Sigmoid colon (tissue), 7 donors: ENCODE results near the gene PMS1. TPM values are rescaled to one million over a fixed set of nuclear protein-coding genes. Genes with fewer than 3 reads are reported as not detected.

Experiments used
- DNase-seq: peaks from one replicate; pipeline ENCODE4 v3.0.0-alpha.2; 2019
- H3K27ac ChIP-seq, 4 donors: fragments of 200-600 bp; sonication (generic); one replicate each; pipeline ENCODE4 v1.5.1; 2016 to 2019; ENCODE audit warnings: mild to moderate bottlenecking in 1 of 4
- H3K27me3 ChIP-seq, 3 donors: fragments of 200-600 bp; sonication (generic); one replicate each; pipeline ENCODE4 v1.5.1; 2019; ENCODE audit warnings: mild to moderate bottlenecking in 1 of 3
- H3K36me3 ChIP-seq, 4 donors: fragments of 200-600 bp; sonication (generic); one replicate each; pipeline ENCODE4 v1.5.1; 2016 to 2019
- H3K4me1 ChIP-seq, 4 donors: fragments of 200-600 bp; sonication (generic); one replicate each; pipeline ENCODE4 v1.5.1; 2017 to 2019
- H3K4me3 ChIP-seq, 4 donors: fragments of 200-600 bp; sonication (generic); one replicate each; pipeline ENCODE4 v1.5.1; 2017 to 2019; ENCODE audit warnings: mild to moderate bottlenecking in 2 of 4, moderate library complexity in 1 of 4
- H3K9me3 ChIP-seq, 4 donors: fragments of 200-600 bp in 3 of 4; sonication (generic) in 3 of 4; one replicate each; pipeline versions ENCODE4 v1.5.1 to v1.6.1; 2013 to 2019
- CTCF ChIP-seq, 4 experiments: fragments of 450-650 bp in 3 of 4; fragments of 200-600 bp in 1 of 4; IDR thresholded peaks; one replicate each; pipeline ENCODE4 v1.5.1; 2016 to 2019; ENCODE audit warnings: antibody characterized with exemption in 4 of 4, mild to moderate bottlenecking in 3 of 4, moderate library complexity in 2 of 4
- EP300 ChIP-seq, 4 donors: sonication (generic); formaldehyde crosslinking; IDR thresholded peaks; one replicate each; pipeline ENCODE4 v1.6.1; 2017; ENCODE audit warnings: antibody characterized with exemption in 4 of 4
- POLR2A ChIP-seq, 2 donors: fragments of 450-650 bp; IDR thresholded peaks; one replicate each; pipeline ENCODE4 v1.6.1; 2016; ENCODE audit warnings: antibody characterized with exemption in 2 of 2, mild to moderate bottlenecking in 2 of 2, moderate library complexity in 2 of 2
- POLR2AphosphoS5 ChIP-seq, 4 donors: sonication (generic); formaldehyde crosslinking; IDR thresholded peaks; one replicate each; pipeline ENCODE4 v1.6.1; 2017; ENCODE audit warnings: antibody characterized with exemption in 4 of 4
- WGBS, 2 donors: extraction: QIAGEN DNeasy Blood & Tissue Kit; methylation state at CpG; one replicate each; pipeline ENCODE4 v1.1.7; 2013; 5-methylcytosine and 5-hydroxymethylcytosine counted together
- intact Hi-C: fragments of 100-400 bp; cut with DNase I; formaldehyde crosslinking; loops from one replicate; pipeline ENCODE4 v1.15.1; 2023
- polyA plus RNA-seq, 3 donors: library from polyadenylated mRNA; stranded (reverse); fragments of 200-250 nt; gene quantifications; one replicate each; pipeline ENCODE4 v1.2.3, GENCODE V29; 2013
- total RNA-seq, 4 donors: library from RNA; depleted of rRNA; stranded (reverse); fragments of >200 nt; gene quantifications; one replicate each; pipeline ENCODE4 v1.1.0, GENCODE V29; 2016
- donor health status: healthy with polysubstance abuse.
- donor health status: Bipolar disorder and iron deficiency.
- donor health status: healthy.

Gene PMS1
- total and polyA plus RNA-seq, 7 donors, result 4.4 to 17.7 (median 15.1) TPM

- no peaks in the 10 kb centered on the region for H3K27me3 ChIP-seq
- 43 to 66% methylated on average over 5 of the region's 5 CpGs for WGBS, 2 donors
- no peak for DNase-seq
- no peaks in the 10 kb centered on the region for H3K36me3 ChIP-seq
- H3K4me1 ChIP-seq, result no peaks in the 10 kb centered on the region
- TF ChIP-seq EP300 (IDR thresholded peaks at IDR 0.05), result no peak
- TF ChIP-seq CTCF (IDR thresholded peaks at IDR 0.05), result no peak
- TF ChIP-seq POLR2AphosphoS5 (IDR thresholded peaks at IDR 0.05), result no peak
- TF ChIP-seq POLR2A (IDR thresholded peaks at IDR 0.05), result no peak
- no peak overlapping the region for H3K4me3 ChIP-seq
- H3K9me3 ChIP-seq, result no peaks in the 10 kb centered on the region
- no peak overlapping the region for H3K27ac ChIP-seq
- intact Hi-C loops, result no loop called here
Measured at GRCh38 chr2:189900726-189901125, 116.5 kb downstream of the PMS1 start.

- no peaks in the 10 kb centered on the region for H3K9me3 ChIP-seq
- H3K4me1 ChIP-seq, result no peaks in the 10 kb centered on the region
- H3K27me3 ChIP-seq, result no peaks in the 10 kb centered on the region
- no peak overlapping the region for H3K27ac ChIP-seq
- intact Hi-C loops, result no loop called here
- TF ChIP-seq CTCF (IDR thresholded peaks at IDR 0.05) (no peak), EP300 (IDR thresholded peaks at IDR 0.05) (no peak), POLR2A (IDR thresholded peaks at IDR 0.05) (no peak), POLR2AphosphoS5 (IDR thresholded peaks at IDR 0.05) (no peak)
- H3K36me3 ChIP-seq, result no peaks in the 10 kb centered on the region
- H3K4me3 ChIP-seq, result no peak overlapping the region
- no peak for DNase-seq
Measured at GRCh38 chr2:189901664-189902063, 117.4 kb downstream of the PMS1 start.

GRCh38 chr2:189913821-189914220, 129.6 kb downstream of the PMS1 start:
- Histone ChIP-seq H3K27ac (no peak overlapping the region), H3K36me3 (no peaks in the 10 kb centered on the region), H3K27me3 (no peaks in the 10 kb centered on the region), H3K4me1 (no peaks in the 10 kb centered on the region), H3K9me3 (peaks cover 0 to 2% (median 0%) of the 10 kb centered on the region in 4 donors), H3K4me3 (no peak overlapping the region)
- intact Hi-C loops, result no loop called here
- WGBS, 2 donors, result 44 to 54% methylated on average over 3 of the region's 3 CpGs
- TF ChIP-seq POLR2AphosphoS5 (IDR thresholded peaks at IDR 0.05) (no peak), CTCF (IDR thresholded peaks at IDR 0.05) (no peak), EP300 (IDR thresholded peaks at IDR 0.05) (no peak), POLR2A (IDR thresholded peaks at IDR 0.05) (no peak)
- DNase-seq, result no peak

GRCh38 chr2:189916651-189917050, 132.4 kb downstream of the PMS1 start:
- intact Hi-C loops, result no loop called here
- H3K27ac ChIP-seq, result no peak overlapping the region

More at GRCh38 chr2:189916651-189917050, 132.4 kb downstream of the PMS1 start:
- TF ChIP-seq CTCF (IDR thresholded peaks at IDR 0.05) (no peak), EP300 (IDR thresholded peaks at IDR 0.05) (no peak), POLR2A (IDR thresholded peaks at IDR 0.05) (no peak), POLR2AphosphoS5 (IDR thresholded peaks at IDR 0.05) (no peak)
- DNase-seq, result no peak
- Histone ChIP-seq H3K4me3 (no peak overlapping the region), H3K36me3 (no peaks in the 10 kb centered on the region), H3K9me3 (peaks cover 0 to 2% (median 0%) of the 10 kb centered on the region in 4 donors), H3K27me3 (no peaks in the 10 kb centered on the region), H3K4me1 (no peaks in the 10 kb centered on the region)
- 86 to 94% methylated on average over 2 of the region's 2 CpGs for WGBS, 2 donors

Other genes with a start within 250 kb of the PMS1 start
- 10 to 100 TPM; 34.9 to 52.1 (median 46.9) TPM for gene SLC40A1, start 203.7 kb upstream of the PMS1 start, total RNA-seq
- 100 to 1,000 TPM in 2 of 3 donors, 10 to 100 TPM in 1; 87.3 to 280 (median 216) TPM for gene SLC40A1, start 203.7 kb upstream of the PMS1 start, polyA plus RNA-seq
- gene ASNSD1, start 123.0 kb upstream of the PMS1 start, total RNA-seq, result 10 to 100 TPM; 41.5 to 56.6 (median 49.7) TPM
- gene ASNSD1, start 123.0 kb upstream of the PMS1 start, polyA plus RNA-seq, result 10 to 100 TPM; 22.5 to 37.8 (median 27.3) TPM
- gene ANKAR, start 109.8 kb upstream of the PMS1 start, total RNA-seq, result 10 to 100 TPM; 11.9 to 27.7 (median 23.9) TPM
- 1 to 10 TPM; 2.1 to 2.5 (median 2.4) TPM for gene ANKAR, start 109.8 kb upstream of the PMS1 start, polyA plus RNA-seq
- gene OSGEPL1, start 21.7 kb upstream of the PMS1 start, total RNA-seq, result 1 to 10 TPM; 5.2 to 10.0 (median 6.7) TPM
- gene OSGEPL1, start 21.7 kb upstream of the PMS1 start, polyA plus RNA-seq, result 1 to 10 TPM; 1.2 to 4.3 (median 2.3) TPM
- 10 to 100 TPM; 56.3 to 83.9 (median 64.0) TPM for gene ORMDL1, start 111 bp upstream of the PMS1 start, total RNA-seq
- 10 to 100 TPM; 18.7 to 43.6 (median 25.2) TPM for gene ORMDL1, start 111 bp upstream of the PMS1 start, polyA plus RNA-seq